Adrenal gland (tissue), 12 donors: ENCODE data around the gene CMTM3. TPM values are rescaled to one million over a fixed set of nuclear protein-coding genes. Genes with fewer than 3 reads are reported as not detected.
"Not testable (repeated sequence)": the region's sequence is repeated elsewhere in the genome, so short reads cannot be mapped to it uniquely, and the experiment has no call there.

ENCODE experiments used
- DNase-seq, 7 donors: peaks; one replicate each; pipeline ENCODE4 v3.0.0-alpha.2; 2019 to 2020
- H3K27ac ChIP-seq, 5 donors: fragments of 200-600 bp; sonication (generic) in 4 of 5; 1 replicate in 3 of 5; 2 replicates in 2 of 5; pipeline versions ENCODE4 v1.5.1 to v1.8.0; 2016 to 2020; ENCODE audit warnings: mild to moderate bottlenecking in 1 of 5
- H3K27me3 ChIP-seq: fragments of 200-600 bp; 2 replicates; pipeline ENCODE4 v1.8.0; 2021
- H3K36me3 ChIP-seq, 2 donors: fragments of 200-600 bp; replicated peaks in 1 of 2; 1 replicate in 1 of 2; 2 replicates in 1 of 2; pipeline versions ENCODE4 v1.5.1 to v1.8.0; 2018 to 2022
- H3K4me1 ChIP-seq, 2 donors: fragments of 200-600 bp; replicated peaks in 1 of 2; 1 replicate in 1 of 2; 2 replicates in 1 of 2; pipeline versions ENCODE4 v1.5.1 to v1.8.0; 2018 to 2021
- H3K4me3 ChIP-seq, 4 donors: fragments of 200-600 bp; sonication (generic) in 3 of 4; one replicate each; pipeline ENCODE4 v1.5.1; 2016 to 2018
- H3K9me3 ChIP-seq, 3 donors: fragments of 200-600 bp; sonication (generic) in 1 of 3; replicated peaks in 1 of 3; 1 replicate in 2 of 3; 2 replicates in 1 of 3; pipeline versions ENCODE4 v1.5.1 to v1.8.0; 2016 to 2021
- POLR2A ChIP-seq, 2 donors: fragments of 450-650 bp; IDR thresholded peaks; one replicate each; pipeline ENCODE4 v1.6.1; 2017; ENCODE audit warnings: antibody characterized with exemption in 2 of 2, mild to moderate bottlenecking in 2 of 2, moderate library complexity in 1 of 2
- WGBS, 4 donors: extraction: QIAGEN DNeasy Blood & Tissue Kit in 2 of 4; methylation state at CpG; one replicate each; pipeline versions ENCODE4 v1.1.5 to v1.1.7; 2013 to 2017; 5-methylcytosine and 5-hydroxymethylcytosine counted together
- intact Hi-C, 2 donors: fragments of 100-400 bp; cut with DNase I; formaldehyde crosslinking; loops; one replicate each; pipeline versions ENCODE4 v1.14.1 to v1.15.0; 2022 to 2023
- polyA plus RNA-seq, 3 donors: library from polyadenylated mRNA; stranded (reverse); fragments of 200-250 nt in 2 of 3; fragments of 350-450 nt in 1 of 3; fragmentation: Illumina TruSeq in 1 of 3; extraction: RNeasy Lipid Tissue Mini Kit (QIAGEN cat#74804) in 1 of 3; gene quantifications; one replicate each; pipeline ENCODE4 v1.2.3, GENCODE V29; 2013 to 2014
- total RNA-seq, 9 donors: library from RNA; depleted of rRNA in 4 of 9; stranded (reverse); fragments of >200 nt in 4 of 9; fragments of 120-200 nt in 1 of 9; fragmentation: NEBNext Ultra II Directional in 1 of 9; extraction: Animal tissue kit (Norgen Biotek cat#: 25700) in 1 of 9; gene quantifications; one replicate each; pipeline versions ENCODE4 v1.1.0 to v1.2.4, GENCODE V29; 2013 to 2023
- TF ChIP-seq, protein P1 (sequence below), 6 experiments: fragments of 450-650 bp in 4 of 6; fragments of 200-600 bp in 2 of 6; sonication (generic) in 1 of 6; IDR thresholded peaks; 1 replicate in 5 of 6; 2 replicates in 1 of 6; pipeline versions ENCODE4 v1.5.1 to v1.8.0; 2016 to 2021; ENCODE audit warnings: antibody characterized with exemption in 6 of 6, mild to moderate bottlenecking in 2 of 6, moderate library complexity in 1 of 6
- donor health status: healthy with polysubstance abuse.
- donor health status: Bipolar disorder and iron deficiency.
- donor health status: DM: yes; HTN: yes; CAD: no.
- donor health status: DM: no; HTN: no; CAD: no.
- donor health status: DM: no; HTN: no; CAD: no.
- donor health status: DM: yes; HTN: yes; CAD: no.

CMTM3 gene
- total and polyA plus RNA-seq, 12 donors: 6.4 to 31.8 (median 24.6) TPM

DNA sequence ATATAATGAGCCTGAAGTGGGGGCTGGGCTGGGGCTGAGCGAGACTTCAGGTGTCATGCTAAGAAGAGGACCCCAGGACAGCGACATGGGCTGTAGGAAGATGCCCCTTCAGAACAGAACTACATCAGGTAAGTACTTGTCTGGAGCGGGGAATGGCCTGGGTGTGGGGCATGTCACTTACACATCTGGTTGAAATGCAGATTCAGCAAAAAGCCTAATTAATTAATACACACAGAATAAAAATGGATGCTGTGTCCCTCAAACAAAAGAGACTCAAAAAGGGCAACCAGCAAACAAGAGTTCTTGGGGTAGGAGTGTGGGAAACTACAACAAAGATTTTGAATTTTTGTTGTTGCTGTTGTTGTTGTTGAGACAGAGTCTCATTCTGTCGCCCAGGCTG is 13.5 kb upstream of the CMTM3 start:
- Histone ChIP-seq H3K36me3 (no peaks in the 10 kb centered on the region), H3K9me3 (no peaks in the 10 kb centered on the region), H3K27ac (no peak overlapping the region), H3K4me3 (no peak overlapping the region), H3K27me3 (no peaks in the 10 kb centered on the region), H3K4me1 (no peaks in the 10 kb centered on the region)
- intact Hi-C loops: no loop called here
- TF ChIP-seq, protein P1, sequence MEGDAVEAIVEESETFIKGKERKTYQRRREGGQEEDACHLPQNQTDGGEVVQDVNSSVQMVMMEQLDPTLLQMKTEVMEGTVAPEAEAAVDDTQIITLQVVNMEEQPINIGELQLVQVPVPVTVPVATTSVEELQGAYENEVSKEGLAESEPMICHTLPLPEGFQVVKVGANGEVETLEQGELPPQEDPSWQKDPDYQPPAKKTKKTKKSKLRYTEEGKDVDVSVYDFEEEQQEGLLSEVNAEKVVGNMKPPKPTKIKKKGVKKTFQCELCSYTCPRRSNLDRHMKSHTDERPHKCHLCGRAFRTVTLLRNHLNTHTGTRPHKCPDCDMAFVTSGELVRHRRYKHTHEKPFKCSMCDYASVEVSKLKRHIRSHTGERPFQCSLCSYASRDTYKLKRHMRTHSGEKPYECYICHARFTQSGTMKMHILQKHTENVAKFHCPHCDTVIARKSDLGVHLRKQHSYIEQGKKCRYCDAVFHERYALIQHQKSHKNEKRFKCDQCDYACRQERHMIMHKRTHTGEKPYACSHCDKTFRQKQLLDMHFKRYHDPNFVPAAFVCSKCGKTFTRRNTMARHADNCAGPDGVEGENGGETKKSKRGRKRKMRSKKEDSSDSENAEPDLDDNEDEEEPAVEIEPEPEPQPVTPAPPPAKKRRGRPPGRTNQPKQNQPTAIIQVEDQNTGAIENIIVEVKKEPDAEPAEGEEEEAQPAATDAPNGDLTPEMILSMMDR (IDR thresholded peaks at IDR 0.05): no peak
- TF ChIP-seq POLR2A (IDR thresholded peaks at IDR 0.05): no peak
- 93 to 94% (median 93%) methylated on average over 4 of the region's 4 CpGs for WGBS, 4 donors
- peak in 1 of 7 donors; percentile 38 for DNase-seq

DNA sequence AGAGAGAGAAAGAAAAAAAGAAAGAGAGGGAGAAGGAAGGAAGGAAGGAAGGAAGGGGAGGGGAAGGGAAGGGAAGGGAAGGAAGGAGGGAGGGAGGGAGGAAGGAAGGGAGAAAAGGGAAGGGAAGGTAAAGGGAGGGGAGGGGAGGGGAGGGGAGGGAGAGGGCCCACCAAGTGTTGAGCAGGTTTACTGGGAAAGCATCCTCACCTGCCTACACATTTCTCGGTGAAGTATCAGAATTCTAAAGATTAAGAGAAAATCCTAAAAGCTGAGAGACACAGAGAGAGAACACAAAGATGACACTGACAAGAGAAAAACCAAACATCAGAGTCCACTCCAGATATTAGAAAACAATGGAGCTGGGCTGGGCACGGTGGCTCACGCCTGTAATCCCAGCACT is 12.3 kb upstream of the CMTM3 start:
- no peak for TF ChIP-seq POLR2A (IDR thresholded peaks at IDR 0.05)
- TF ChIP-seq, protein P1 (IDR thresholded peaks at IDR 0.05): no peak
- Histone ChIP-seq H3K27ac (no peak overlapping the region), H3K36me3 (no peaks in the 10 kb centered on the region), H3K9me3 (no peaks in the 10 kb centered on the region), H3K27me3 (no peaks in the 10 kb centered on the region), H3K4me3 (no peak overlapping the region), H3K4me1 (no peaks in the 10 kb centered on the region)
- intact Hi-C loops: no loop called here
- WGBS, 4 donors: 83 to 91% (median 87%) methylated on average over 3 of the region's 3 CpGs
- peak in 1 of 7 donors; percentile 14 for DNase-seq

DNA sequence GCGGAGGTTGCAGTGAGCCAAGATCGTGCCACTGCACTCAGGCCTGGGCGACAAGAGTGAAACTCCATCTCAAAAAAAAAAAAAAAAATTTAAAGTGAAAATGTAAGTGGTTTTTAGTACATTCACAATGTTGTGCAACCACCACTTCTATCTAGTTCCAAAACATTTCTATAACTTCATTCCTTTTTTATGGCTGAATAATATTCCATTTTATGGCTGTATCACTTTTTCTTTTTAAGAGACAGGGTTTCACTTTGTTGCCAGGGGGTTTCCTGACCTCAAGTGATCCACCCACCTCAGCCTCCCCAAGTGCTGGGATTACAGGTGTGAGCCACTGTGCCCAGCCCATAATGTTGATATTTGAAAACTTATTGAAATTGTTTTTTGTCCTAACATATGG is 11.7 kb upstream of the CMTM3 start:
- Histone ChIP-seq H3K4me1 (no peaks in the 10 kb centered on the region), H3K4me3 (no peak overlapping the region), H3K9me3 (no peaks in the 10 kb centered on the region), H3K27ac (no peak overlapping the region), H3K36me3 (no peaks in the 10 kb centered on the region), H3K27me3 (no peaks in the 10 kb centered on the region)
- intact Hi-C loops: no loop called here
- no peak for DNase-seq
- WGBS, 4 donors: 94 to 99% (median 97%) methylated on average over 3 of the region's 3 CpGs
- TF ChIP-seq, protein P1 (IDR thresholded peaks at IDR 0.05): no peak
- TF ChIP-seq POLR2A (IDR thresholded peaks at IDR 0.05): no peak

DNA sequence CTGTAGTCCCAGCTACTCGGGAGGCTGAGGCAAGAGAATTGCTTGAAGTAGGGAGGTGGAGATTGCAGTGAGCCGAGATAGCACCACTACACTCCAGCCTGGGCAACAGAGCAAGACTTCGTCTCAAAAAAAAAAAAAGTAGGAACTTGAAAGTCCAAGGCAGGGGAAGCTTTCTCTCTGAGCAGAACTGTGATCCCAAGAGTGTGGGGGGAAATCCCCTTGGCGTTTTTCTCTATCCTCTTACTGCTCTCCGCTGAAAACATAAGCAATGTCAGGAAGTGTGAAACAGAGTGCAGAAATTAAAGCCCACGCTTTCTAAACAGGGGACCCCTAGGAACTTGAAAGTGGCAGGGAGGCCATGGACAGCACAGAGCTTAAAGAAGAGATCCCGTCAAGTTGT is 9.8 kb upstream of the CMTM3 start:
- H3K36me3 ChIP-seq: no peaks in the 10 kb centered on the region
- H3K4me3 ChIP-seq: no peak overlapping the region
- DNase-seq: no peak
- H3K9me3 ChIP-seq: no peaks in the 10 kb centered on the region
- 61 to 74% (median 66%) methylated on average over 7 of the region's 7 CpGs for WGBS, 4 donors
- H3K27me3 ChIP-seq: no peaks in the 10 kb centered on the region
- no peaks in the 10 kb centered on the region for H3K4me1 ChIP-seq
- intact Hi-C loops: no loop called here
- no peak for TF ChIP-seq POLR2A (IDR thresholded peaks at IDR 0.05)
- TF ChIP-seq, protein P1 (IDR thresholded peaks at IDR 0.05): no peak
- H3K27ac ChIP-seq: no peak overlapping the region

DNA sequence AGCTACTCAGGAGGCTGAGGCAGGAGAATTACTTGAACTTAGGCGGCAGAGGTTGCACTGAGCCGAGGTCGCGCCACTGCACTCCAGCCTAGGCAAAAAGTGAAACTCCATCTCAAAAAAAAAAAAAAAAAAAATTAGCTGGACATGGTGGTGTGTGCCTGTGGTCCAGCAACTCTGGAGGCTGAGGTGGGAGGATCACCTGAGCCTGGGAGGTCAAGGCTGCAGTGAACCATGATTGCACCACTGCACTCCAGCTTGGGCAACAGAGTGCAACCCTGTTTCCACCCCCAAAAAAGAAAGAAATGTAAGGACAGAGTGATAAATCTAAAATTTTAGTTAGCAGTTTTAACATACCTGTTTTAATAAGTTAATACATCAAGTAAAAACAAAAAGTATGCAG is 7.9 kb upstream of the CMTM3 start:
- 91 to 100% (median 97%) methylated on average over 4 of the region's 4 CpGs for WGBS, 4 donors
- intact Hi-C loops, H3K27ac ChIP-seq: not testable (repeated sequence)

More for the DNA sequence above, 7.9 kb upstream of the CMTM3 start:
- H3K27me3 ChIP-seq, H3K9me3 ChIP-seq, H3K36me3 ChIP-seq, DNase-seq, H3K4me3 ChIP-seq, H3K4me1 ChIP-seq: not testable (repeated sequence)
